ENCODE measurements around the gene CCR9. TPM values are rescaled to one million over a fixed set of nuclear protein-coding genes. Genes with fewer than 3 reads are reported as not detected.

Gene CCR9
- total and polyA plus RNA-seq, 3 donors from 2014 or later: 0.19 to 0.25 TPM; not detected in 1

DNA sequence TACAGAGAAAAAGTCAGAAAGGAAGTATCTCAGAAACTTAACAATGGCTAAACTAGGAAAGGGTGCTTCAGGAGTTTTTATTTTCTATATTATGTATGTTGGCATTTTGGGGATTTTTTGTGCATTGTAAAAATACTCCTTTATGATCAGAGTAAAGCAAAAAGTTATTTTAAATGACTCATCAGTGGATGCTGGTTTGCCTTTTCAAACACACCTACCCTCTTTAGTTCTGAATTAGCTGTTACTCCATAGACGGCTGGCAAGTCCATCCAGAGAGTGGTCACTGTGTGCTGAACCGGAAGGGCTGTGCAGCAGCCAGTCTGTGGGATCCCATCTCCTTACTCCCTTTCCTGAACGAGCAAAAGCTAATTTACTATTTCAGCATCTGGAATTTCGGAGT is 942 bp downstream of the CCR9 start:
- H3K27me3 ChIP-seq: no peaks in the 10 kb centered on the region
- no peak overlapping the region for H3K27ac ChIP-seq
- H3K4me3 ChIP-seq: no peak overlapping the region
- no peak for DNase-seq
- no peaks in the 10 kb centered on the region for H3K4me1 ChIP-seq
- TF ChIP-seq, protein P1, sequence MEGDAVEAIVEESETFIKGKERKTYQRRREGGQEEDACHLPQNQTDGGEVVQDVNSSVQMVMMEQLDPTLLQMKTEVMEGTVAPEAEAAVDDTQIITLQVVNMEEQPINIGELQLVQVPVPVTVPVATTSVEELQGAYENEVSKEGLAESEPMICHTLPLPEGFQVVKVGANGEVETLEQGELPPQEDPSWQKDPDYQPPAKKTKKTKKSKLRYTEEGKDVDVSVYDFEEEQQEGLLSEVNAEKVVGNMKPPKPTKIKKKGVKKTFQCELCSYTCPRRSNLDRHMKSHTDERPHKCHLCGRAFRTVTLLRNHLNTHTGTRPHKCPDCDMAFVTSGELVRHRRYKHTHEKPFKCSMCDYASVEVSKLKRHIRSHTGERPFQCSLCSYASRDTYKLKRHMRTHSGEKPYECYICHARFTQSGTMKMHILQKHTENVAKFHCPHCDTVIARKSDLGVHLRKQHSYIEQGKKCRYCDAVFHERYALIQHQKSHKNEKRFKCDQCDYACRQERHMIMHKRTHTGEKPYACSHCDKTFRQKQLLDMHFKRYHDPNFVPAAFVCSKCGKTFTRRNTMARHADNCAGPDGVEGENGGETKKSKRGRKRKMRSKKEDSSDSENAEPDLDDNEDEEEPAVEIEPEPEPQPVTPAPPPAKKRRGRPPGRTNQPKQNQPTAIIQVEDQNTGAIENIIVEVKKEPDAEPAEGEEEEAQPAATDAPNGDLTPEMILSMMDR (IDR thresholded peaks at IDR 0.05): no peak
- TF ChIP-seq POLR2A (IDR thresholded peaks at IDR 0.05): no peak
- H3K36me3 ChIP-seq (ENCODE audit: low read depth, missing control alignments): no peaks in the 10 kb centered on the region
- intact Hi-C loops (cut with DNase I; ENCODE audit: low total_unique reads): no loop called here
- H3K9me3 ChIP-seq: no peaks in the 10 kb centered on the region
- WGBS, 2 donors: 69 to 73% methylated on average over 4 of the region's 4 CpGs

DNA sequence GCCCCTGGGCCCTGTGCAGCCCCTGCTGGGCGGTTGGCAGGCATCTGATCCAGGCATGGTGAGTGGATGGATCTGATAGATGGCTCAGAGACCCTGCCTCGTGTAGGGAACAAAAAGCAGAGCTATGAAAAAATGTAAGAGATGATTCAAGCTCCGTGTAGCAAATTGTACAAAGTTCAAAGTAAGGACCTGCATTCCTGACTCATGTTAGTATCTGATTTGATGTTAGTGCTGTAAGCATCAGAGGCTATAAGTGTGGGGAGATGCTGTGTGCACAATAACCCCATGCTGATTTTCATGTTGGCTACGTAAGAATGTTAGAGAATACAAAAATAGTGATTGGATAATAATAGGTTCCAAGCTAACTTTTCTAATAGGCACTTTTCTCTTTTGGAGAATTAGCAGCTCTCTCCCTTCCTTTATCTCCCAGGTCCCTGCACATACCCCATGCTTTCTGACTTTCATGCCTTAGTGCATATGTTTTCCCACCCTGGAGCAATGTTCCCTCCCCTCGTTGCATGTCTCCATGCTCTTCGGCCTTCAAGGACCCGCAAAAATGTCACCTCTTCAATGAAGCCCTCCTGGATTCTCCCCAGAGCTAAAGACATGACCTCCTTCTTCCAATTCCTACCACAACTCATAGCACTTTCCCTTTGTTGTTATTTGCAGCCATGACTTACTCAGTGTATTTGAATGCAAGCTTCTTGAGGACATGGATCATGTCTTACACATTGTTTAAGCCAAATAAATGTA is 1.6 kb downstream of the CCR9 start:
- Histone ChIP-seq H3K36me3 (ENCODE audit: low read depth, missing control alignments) (no peaks in the 10 kb centered on the region), H3K4me3 (no peak overlapping the region), H3K27me3 (no peaks in the 10 kb centered on the region), H3K27ac (no peak overlapping the region), H3K4me1 (no peaks in the 10 kb centered on the region), H3K9me3 (no peaks in the 10 kb centered on the region)
- WGBS, 2 donors: 76 to 77% methylated on average over 7 of the region's 7 CpGs
- intact Hi-C loops (cut with DNase I; ENCODE audit: low total_unique reads): no loop called here
- DNase-seq: no peak
- no peak for TF ChIP-seq POLR2A (IDR thresholded peaks at IDR 0.05)
- TF ChIP-seq, protein P1 (IDR thresholded peaks at IDR 0.05): no peak

DNA sequence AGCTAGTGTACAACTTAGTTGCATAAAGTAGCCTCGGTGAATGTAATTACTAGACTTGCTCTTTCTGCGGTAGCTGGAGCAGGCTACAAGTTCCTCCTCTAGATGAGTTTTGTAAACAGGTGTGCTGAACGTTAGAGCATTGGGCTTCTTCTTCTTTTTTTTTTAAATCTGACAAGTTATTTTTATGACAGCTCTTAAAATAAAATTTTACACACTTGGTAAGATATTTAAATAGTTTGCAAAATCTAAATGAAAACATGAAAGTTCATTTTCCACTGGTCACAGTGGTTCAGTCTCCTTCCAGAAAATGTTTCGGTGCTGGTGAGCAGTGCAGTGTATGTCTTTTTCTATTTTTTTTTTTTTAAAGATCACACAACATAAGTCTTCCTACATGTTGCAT is 3.0 kb downstream of the CCR9 start:
- no peak overlapping the region for H3K27ac ChIP-seq
- H3K4me1 ChIP-seq: no peaks in the 10 kb centered on the region
- no peak for DNase-seq
- intact Hi-C loops (cut with DNase I; ENCODE audit: low total_unique reads): no loop called here
- H3K36me3 ChIP-seq (ENCODE audit: low read depth, missing control alignments): no peaks in the 10 kb centered on the region
- 75 to 86% methylated on average over 4 of the region's 4 CpGs for WGBS, 2 donors
- no peaks in the 10 kb centered on the region for H3K27me3 ChIP-seq
- H3K9me3 ChIP-seq: no peaks in the 10 kb centered on the region
- TF ChIP-seq POLR2A (IDR thresholded peaks at IDR 0.05): no peak
- TF ChIP-seq, protein P1 (IDR thresholded peaks at IDR 0.05): no peak
- H3K4me3 ChIP-seq: no peak overlapping the region

GRCh38 chr3:45890405-45890804 is 4.1 kb downstream of the CCR9 start:
- peak; percentile 20 for DNase-seq
- TF ChIP-seq, protein P1 (IDR thresholded peaks at IDR 0.05): no peak
- no peak for TF ChIP-seq POLR2A (IDR thresholded peaks at IDR 0.05)
- WGBS, 2 donors: 53 to 61% methylated on average over 3 of the region's 3 CpGs

DNA sequence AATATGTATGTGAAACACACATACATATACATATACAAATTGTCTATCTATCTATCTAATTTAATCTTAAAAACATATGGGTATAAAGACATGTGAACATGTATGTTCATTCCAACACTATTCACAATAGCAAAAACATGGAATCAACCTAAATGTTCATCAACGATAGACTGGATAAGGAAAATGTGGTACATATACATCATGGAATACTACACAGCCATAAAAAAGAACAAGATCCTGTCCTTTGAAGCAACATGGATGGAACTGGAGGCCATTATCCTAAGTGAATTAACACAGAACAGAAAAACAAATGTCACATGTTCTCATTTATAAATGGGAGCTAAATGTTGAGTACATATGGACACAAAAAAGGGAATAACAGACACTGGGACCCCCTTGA is 5.8 kb downstream of the CCR9 start:
- no peaks in the 10 kb centered on the region for H3K4me1 ChIP-seq
- H3K27me3 ChIP-seq: no peaks in the 10 kb centered on the region
- no peak for DNase-seq
- TF ChIP-seq, protein P1 (IDR thresholded peaks at IDR 0.05): no peak
- no peak for TF ChIP-seq POLR2A (IDR thresholded peaks at IDR 0.05)
- no peaks in the 10 kb centered on the region for H3K9me3 ChIP-seq
- intact Hi-C loops (cut with DNase I; ENCODE audit: low total_unique reads): no loop called here
- H3K27ac ChIP-seq: no peak overlapping the region
- H3K4me3 ChIP-seq: no peak overlapping the region
- 91 to 95% methylated on average over 1 of the region's 1 CpG for WGBS, 2 donors
- no peaks in the 10 kb centered on the region for H3K36me3 ChIP-seq (ENCODE audit: low read depth, missing control alignments)

More at GRCh38 chr3:45890405-45890804, 4.1 kb downstream of the CCR9 start:
- no peaks in the 10 kb centered on the region for H3K36me3 ChIP-seq (ENCODE audit: low read depth, missing control alignments)
- H3K4me3 ChIP-seq: no peak overlapping the region
- H3K9me3 ChIP-seq: no peaks in the 10 kb centered on the region
- no peaks in the 10 kb centered on the region for H3K27me3 ChIP-seq
- H3K27ac ChIP-seq: no peak overlapping the region
- intact Hi-C loops (cut with DNase I; ENCODE audit: low total_unique reads): no loop called here
- H3K4me1 ChIP-seq: no peaks in the 10 kb centered on the region

Measured in testis (tissue), 3 donors.